Measurements from ENCODE around the gene OTUD3.

- TF ChIP-seq POLR2AphosphoS5 (IDR thresholded peaks at IDR 0.05): no peak
- no peak for TF ChIP-seq POLR2A (IDR thresholded peaks at IDR 0.05)
Observed at GRCh38 chr1:19920132-19920710, 38.0 kb downstream of the OTUD3 start.
